HG03039 (cell line): ENCODE data around the gene GPR68.
"Not testable (repeated sequence)": the region's sequence is repeated elsewhere in the genome, so short reads cannot be mapped to it uniquely, and the experiment has no call there.

Experiments used
- ATAC-seq: cut with Tn5 transposase; IDR thresholded peaks from one replicate; pipeline ENCODE4 v1.9.1; 2021; ENCODE audit warnings: mild to moderate bottlenecking, moderate library complexity; ENCODE audit not compliant: unreplicated experiment

Gene GPR68

DNA sequence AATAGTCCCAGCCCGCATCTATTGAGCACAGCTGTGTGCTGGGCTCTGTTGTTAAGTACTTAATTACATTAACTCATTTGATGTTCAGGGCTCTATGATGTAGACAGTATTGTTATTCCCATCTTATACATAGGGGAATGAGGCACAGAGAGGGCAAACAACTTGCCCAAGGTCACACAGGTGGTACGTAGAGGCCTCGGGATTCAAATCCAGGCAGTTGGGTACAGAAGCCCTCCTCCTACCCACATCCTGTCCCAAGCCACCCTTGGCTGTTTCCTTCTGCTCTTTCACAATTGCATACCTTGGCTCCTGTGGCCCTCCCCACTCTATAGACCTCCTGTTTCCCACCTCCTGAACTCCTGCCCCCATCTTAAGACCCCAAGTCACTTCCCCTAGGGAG is 10.0 kb upstream of the GPR68 start:
- no peak for ATAC-seq

DNA sequence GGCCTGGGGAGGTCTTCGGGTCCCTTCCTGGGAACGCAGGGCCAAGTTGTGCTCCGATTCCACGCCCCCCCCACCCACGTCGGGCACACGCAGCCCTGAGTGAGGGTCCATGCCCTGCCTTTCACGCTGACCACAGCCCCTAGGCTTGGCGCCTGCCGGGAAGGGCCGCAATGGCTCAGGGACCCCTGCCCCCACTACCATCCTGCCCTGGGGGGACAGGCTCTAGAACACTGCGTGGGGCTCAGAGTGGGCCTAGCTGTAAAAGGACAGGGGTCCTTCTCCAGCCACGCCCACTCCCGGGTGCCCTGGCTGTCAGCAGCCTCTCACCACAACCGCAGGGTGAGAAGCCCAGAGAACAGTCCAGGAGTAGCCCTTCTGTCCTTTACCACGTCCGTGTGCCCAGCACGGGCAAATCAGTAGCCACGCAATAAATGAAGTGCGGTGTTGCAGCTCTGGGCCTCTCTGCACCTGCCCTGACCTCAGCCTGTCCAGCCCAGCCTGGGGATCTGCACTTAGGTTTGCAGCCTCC is 9.4 kb upstream of the GPR68 start:
- no peak for ATAC-seq

DNA sequence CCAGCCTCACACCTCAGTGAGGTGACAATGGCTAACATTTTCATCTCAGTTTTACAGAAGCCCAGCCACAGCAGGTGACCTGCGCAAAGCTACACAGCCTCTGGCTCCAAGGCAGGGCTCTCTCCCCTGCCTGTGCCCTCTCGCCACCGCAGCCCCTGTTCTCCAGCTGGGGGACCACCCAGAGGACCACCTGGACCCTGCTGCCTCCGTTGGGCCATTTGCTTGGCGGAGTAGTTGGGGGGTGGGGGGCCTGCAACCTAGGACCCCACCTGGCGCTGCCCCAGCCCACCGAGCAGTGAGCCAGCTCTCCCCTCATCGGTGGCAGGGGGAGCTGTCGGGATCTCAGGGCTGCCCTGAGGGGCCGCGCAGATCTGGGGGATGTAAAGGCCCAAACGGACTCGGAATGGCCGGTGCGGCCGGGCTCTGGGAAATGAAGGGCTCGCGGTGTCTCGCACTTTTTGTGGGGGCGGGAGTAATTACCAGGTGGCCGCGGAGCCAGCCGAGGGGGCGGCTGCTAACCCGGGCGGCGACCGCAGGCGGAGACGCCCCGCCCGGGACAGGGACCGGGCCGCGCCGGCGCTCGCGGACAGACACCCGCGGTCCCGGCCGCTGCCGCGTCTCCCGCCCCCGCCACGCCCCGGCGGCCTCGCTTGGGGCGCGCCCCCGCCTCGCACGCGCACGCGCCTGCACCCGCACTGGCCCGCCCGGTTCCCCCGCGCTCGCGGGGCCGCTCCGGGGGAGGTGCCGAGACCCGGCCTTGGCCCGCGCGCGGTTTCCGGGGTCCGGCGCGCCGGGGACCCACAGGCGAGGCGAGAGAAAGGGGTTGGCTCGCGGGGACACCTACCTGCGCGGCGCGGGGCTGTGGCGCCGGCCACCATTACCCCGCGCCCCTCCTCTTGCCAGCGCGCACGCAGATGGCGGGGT is 8.6 kb upstream of the GPR68 start:
- no peak for ATAC-seq

DNA sequence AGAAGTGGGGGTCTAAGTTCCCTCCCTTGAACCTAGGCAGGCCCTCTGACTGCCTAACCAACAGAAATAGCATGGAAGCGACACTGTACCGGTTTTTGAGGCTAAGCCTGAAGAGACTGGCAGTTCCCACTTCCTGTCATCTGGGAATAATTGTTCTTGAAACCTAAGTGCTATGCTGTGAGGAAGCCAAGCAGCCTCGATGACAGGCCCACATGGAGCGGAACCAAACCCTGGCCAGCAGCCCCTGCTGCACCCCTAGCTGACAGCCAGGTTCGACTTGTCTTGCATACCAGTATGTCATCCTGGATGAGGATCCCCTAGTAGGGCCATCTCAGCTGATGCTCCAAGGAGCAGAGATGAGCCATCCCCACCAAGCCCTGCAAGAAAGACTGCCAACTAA is 6.4 kb upstream of the GPR68 start:
- ATAC-seq = no peak

DNA sequence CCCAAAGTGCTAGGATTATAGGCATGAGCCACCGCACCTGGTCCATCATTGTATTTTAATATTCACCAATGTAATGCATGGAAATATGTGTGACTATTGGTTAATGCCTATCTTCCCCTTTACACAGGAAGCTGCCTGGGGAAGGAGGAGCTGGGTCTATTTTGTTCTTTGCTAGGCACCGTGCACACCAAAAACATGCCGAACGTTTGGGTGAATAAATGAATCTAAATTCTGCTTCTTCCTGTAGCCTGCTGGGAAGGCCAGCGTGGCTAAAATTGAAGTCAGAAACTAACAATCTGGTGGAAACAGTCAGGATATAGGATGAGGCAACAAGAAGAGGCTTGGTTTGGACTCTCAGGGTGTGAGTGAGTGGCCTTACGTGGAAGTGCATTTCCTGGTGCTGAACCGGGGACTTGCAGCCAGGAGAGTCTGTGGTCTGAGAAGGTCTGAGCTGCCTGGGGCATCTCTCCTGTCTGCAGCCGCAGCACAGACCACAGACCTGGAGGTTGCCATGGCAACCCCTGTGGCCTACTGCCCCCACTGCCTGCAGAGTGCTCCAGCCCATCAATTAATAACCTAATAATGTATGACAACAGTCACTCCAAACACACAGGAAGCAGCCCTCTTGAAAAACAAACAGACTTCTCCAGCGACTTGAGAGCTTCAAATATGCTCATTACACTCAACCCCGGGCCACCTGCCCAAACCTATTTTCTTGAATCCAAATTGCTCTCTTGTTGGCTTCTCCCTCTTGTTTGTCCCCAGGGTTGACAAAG is 5.5 kb upstream of the GPR68 start:
- ATAC-seq = peak; percentile 75

GRCh38 chr14:91246051-91246852 is 1.7 kb upstream of the GPR68 start:
- ATAC-seq = no peak

GRCh38 chr14:91245616-91246015 is 1.1 kb upstream of the GPR68 start:
- not testable (repeated sequence) for ATAC-seq

DNA sequence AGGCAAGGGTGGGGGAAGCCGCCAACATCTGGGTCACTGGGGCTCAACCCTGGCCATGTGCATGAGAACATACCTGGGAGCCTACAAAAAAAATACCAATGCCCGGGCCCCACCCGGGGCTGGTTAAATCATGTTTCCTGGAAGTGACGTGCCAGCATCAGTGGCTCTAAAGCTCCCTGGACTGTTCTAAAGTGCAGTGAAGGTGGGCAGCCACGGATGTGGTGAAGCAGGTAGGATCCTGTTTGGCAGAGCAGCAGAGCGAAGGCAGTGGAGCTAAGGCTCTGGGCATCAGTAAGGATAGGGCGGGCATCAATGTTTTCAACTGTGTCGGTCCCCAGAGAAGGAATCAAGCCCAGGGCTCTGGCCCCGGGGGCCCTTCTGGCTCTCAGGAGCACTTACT is 525 bp upstream of the GPR68 start:
- ATAC-seq = no peak

DNA sequence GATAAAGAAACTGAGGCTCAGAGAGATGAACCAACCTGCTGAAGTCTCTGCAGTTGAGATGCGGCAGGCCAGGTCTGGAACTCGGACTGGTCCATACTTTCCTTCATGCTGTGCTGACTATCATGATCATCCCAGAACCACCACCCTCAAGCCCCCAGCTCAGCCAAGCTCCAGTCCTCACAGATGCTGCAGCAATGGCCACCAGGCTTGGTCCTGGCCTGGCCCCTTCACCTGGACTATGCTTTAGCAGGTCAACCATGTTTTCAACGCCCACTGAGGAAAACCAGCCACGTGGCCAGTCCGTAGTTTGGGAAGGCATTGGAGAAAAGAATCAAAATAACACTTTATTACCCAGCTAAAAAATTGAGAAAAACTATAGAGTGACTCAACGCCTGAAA is 1.4 kb downstream of the GPR68 start:
- no peak for ATAC-seq

DNA sequence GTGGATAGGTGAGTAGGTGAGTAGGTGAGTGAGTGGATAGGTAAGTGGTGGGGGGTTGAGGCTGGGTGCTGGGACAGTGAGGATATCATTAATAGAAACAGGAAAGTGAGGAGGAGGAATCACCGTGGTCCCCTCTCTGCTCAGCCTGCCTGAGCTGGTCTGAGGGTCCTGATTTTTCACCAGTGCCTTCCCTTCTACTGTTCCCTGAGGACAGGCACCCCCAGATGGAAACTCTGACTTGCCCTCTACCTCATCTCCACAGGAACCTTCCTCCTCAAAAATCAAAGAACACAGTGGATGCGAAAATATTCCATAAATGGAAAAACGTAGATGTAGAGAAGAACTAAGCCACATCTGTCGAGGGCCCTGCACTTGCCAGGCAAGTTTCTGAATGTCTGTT is 1.9 kb downstream of the GPR68 start:
- no peak for ATAC-seq

GRCh38 chr14:91241863-91242262 is 2.6 kb downstream of the GPR68 start:
- no peak for ATAC-seq

DNA sequence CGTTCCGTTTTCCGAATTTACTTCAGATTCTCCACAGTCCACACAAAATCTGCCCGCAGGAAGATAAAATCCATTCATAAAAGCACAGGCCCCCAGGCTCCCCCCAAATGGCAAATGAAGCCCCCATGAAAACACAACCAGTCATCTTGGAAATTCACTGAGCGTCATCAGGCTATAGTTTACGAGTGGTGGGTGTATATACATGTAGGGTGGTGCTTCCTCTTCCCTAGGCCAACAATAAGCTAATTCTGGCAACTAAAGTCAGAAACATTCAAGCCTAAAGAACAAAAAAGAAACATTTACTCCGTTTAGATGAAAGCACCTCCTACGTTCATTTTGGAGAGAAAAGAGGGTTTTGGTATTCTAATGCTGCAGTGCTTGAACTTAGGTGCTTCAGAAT is 5.8 kb downstream of the GPR68 start:
- ATAC-seq = no peak

DNA sequence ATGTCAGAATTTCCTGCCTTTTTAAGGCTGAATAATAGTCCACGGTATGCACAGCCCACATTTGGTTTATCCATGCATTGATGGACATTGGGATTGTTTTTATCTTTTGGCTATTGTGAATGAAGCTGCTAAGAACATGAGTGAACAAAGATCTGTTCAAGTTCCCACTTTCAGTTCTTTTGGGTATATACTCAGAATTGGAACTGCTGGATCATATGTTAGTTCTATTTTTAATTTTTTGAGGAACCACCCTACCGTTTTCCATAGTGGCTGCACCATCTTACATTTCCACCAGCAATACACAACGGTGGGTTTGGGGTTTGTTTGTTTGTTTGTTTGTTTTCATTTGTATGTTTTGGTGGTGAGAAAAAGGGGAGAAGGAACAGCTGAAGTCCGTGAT is 6.4 kb downstream of the GPR68 start:
- no peak for ATAC-seq

- no peak for ATAC-seq
Observed at GRCh38 chr14:91237219-91237618, 7.3 kb downstream of the GPR68 start.

DNA sequence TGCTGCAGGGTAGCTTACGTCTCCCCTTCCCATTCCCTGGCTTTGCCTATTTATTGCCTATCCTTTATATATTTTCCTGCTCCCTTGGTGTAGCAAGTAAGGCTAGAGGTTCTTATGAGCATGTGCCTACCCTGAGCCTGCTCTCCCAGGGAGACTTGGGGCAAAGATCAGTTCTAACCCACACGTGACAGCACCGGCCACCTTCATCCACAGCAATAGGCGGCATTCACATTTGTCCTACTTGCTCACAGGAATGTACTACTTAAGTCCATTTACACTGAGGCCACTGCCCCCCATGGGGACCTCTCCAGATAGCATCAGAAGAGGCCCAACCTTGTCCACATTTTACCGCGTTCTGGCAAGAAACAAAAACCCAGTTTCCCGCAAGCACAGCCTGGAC is 8.7 kb downstream of the GPR68 start:
- ATAC-seq = no peak

DNA sequence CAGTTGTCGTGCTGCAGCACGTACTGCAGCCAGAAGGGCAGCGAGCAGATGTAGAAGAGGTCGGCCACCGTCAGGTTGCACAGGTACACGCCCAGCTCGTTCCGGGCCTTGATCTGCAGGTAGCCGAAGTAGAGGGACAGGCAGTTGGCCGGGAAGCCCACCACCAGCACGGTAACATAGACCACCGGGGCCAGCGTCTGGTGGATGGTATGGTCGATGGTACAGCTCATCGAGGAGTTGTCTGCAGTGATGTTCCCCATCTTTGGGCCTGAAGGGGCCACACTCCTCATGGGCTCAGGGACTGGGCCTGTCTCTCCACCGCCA is 9.8 kb downstream of the GPR68 start:
- ATAC-seq = no peak

- ATAC-seq = no peak
Observed at GRCh38 chr14:91233936-91234790, 10.3 kb downstream of the GPR68 start.

- no peak for ATAC-seq
Observed at GRCh38 chr14:91232603-91233002, 11.9 kb downstream of the GPR68 start.

DNA sequence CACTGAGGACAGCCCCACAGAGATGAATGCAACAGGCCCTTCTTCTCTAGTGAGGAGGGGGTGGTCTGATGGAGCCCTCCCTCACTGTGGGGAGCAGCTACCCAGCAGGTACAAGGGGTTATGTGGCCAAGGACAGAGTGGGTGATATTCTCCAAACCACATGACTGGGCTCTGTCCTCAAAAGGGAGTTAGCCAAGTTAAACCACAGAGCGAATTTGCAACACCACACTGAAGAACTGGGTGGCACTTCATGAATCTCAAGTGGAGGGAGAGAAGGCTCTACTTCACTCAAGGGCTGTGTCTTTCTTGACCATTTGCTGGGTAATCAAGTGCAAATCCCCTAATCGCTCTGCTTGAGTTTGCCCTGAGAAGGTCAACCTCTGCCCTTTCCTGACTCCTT is 12.5 kb downstream of the GPR68 start:
- no peak for ATAC-seq

DNA sequence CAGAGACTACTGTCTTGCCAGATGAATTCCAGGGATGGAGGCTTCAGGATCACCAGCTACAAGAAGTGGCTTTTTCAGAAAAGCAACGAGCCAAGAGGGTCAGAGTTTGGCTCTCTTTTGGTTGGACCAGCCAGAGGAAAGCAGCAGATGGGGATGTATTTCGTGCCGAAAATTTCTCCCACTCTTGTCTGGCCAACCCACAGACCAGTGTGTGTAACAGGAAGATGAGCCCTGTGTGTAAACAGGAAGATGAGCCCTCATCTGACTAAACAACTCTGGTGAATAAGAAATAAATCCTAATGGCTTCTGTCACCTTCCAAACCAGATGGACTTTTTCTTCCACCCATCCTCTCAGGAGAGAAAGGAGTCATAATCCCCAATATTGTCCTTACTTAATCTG is 13.1 kb downstream of the GPR68 start:
- ATAC-seq = no peak
